Thyroid gland (tissue), 4 donors: Measurements from ENCODE around the gene COL27A1. TPM values are rescaled to one million over a fixed set of nuclear protein-coding genes. Genes with fewer than 3 reads are reported as not detected.

Source experiments
- DNase-seq, 2 donors: peaks; one replicate each; pipeline ENCODE4 v3.0.0-alpha.2; 2019
- H3K27ac ChIP-seq, 3 donors: fragments of 200-600 bp; sonication (generic); 1 replicate in 2 of 3; 2 replicates in 1 of 3; pipeline ENCODE4 v1.5.1; 2016 to 2019; ENCODE audit warnings: mild to moderate bottlenecking in 1 of 3, moderate library complexity in 1 of 3
- H3K27me3 ChIP-seq: fragments of 200-600 bp; sonication (generic); one replicate; pipeline ENCODE4 v1.5.1; 2019
- H3K36me3 ChIP-seq, 2 donors: fragments of 200-600 bp; sonication (generic); one replicate each; pipeline ENCODE4 v1.5.1; 2016 to 2019
- H3K4me1 ChIP-seq, 2 donors: fragments of 200-600 bp; sonication (generic); one replicate each; pipeline ENCODE4 v1.5.1; 2017 to 2019
- H3K4me3 ChIP-seq, 3 donors: fragments of 200-600 bp; sonication (generic); replicated peaks in 1 of 3; 1 replicate in 2 of 3; 2 replicates in 1 of 3; pipeline ENCODE4 v1.5.1; 2016; ENCODE audit warnings: mild to moderate bottlenecking in 1 of 3
- H3K9me3 ChIP-seq: fragments of 200-600 bp; sonication (generic); one replicate; pipeline ENCODE4 v1.5.1; 2017
- CTCF ChIP-seq, 6 experiments: fragments of 200-600 bp in 3 of 6; fragments of 450-650 bp in 3 of 6; sonication (generic) in 3 of 6; IDR thresholded peaks; one replicate each; pipeline ENCODE4 v1.5.1; 2016 to 2019; ENCODE audit warnings: antibody characterized with exemption in 6 of 6, mild to moderate bottlenecking in 2 of 6, inconsistent platforms in 1 of 6, moderate library complexity in 1 of 6
- POLR2A ChIP-seq, 2 donors: fragments of 450-650 bp; IDR thresholded peaks; one replicate each; pipeline ENCODE4 v1.6.1; 2017; ENCODE audit warnings: antibody characterized with exemption in 2 of 2, mild to moderate bottlenecking in 2 of 2, moderate library complexity in 1 of 2
- WGBS, 2 donors: methylation state at CpG; one replicate each; pipeline ENCODE4 v1.1.5; 2017; 5-methylcytosine and 5-hydroxymethylcytosine counted together
- intact Hi-C: fragments of 100-400 bp; cut with DNase I; formaldehyde crosslinking; loops from one replicate; pipeline ENCODE4 v1.15.1; 2023
- total RNA-seq, 4 donors: library from RNA; depleted of rRNA; stranded (reverse); fragments of >200 nt; gene quantifications; one replicate each; pipeline ENCODE4 v1.2.3, GENCODE V29; 2016

The COL27A1 gene
- total RNA-seq, 4 donors from 2014 or later: 6.7 to 32.5 (median 10.6) TPM

DNA sequence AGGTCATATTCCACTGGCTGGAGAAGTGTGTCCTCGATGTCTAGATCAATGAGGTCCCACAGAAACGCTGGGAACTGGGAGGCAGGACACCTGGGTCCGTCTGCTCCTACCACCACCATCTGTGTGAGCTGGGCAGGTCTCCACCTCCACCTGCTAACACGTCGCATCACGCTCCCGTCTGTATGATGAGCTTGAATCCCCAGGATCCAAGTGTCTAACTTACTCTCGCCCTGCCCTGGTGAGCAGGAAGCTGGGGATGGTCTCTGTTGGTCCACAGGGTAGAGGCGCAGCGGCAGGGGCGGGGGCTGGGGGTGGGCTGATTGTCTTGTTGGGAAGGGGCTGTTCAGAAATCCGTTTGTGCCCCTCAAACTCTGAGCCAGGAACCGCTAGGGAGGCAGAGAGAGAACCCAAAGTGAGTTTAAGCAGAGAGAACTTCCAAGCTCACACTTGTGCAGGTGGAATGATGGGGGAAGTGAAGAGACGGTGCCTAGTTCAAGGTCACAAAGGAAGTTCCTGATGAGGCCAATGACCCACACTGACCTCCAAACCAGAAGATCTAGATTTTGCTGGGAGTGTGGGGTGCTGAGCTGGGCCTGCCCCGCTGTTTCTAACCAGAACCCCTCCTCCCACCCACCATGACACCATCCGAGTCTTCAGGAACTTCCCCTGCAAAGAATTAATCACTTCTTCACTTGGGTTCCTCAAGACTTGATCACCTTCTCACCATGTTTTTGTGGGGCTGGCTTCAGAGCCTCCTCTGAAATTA lies 195.5 kb downstream of the COL27A1 start:
- no peak for TF ChIP-seq POLR2A (IDR thresholded peaks at IDR 0.05)
- TF ChIP-seq CTCF (IDR thresholded peaks at IDR 0.05): no peak
- H3K4me3 ChIP-seq: no peak overlapping the region
- H3K36me3 ChIP-seq: peaks cover 25 to 54% of the 10 kb centered on the region in 2 donors
- no peaks in the 10 kb centered on the region for H3K27me3 ChIP-seq
- no peak overlapping the region for H3K27ac ChIP-seq
- peaks cover 0 to 12% of the 10 kb centered on the region in 2 donors for H3K4me1 ChIP-seq
- no peak for DNase-seq
- 94 to 96% methylated on average over 16 of the region's 16 CpGs for WGBS, 2 donors
- intact Hi-C loops: no loop called here
- H3K9me3 ChIP-seq: no peaks in the 10 kb centered on the region

- Histone ChIP-seq H3K27ac (no peak overlapping the region), H3K27me3 (no peaks in the 10 kb centered on the region), H3K9me3 (no peaks in the 10 kb centered on the region), H3K36me3 (peaks cover 18 to 58% of the 10 kb centered on the region in 2 donors), H3K4me3 (no peak overlapping the region), H3K4me1 (peaks cover 0 to 12% of the 10 kb centered on the region in 2 donors)
- intact Hi-C loops: no loop called here
- 87 to 93% methylated on average over 4 of the region's 4 CpGs for WGBS, 2 donors
- TF ChIP-seq POLR2A (IDR thresholded peaks at IDR 0.05) (no peak), CTCF (IDR thresholded peaks at IDR 0.05) (no peak)
- DNase-seq: no peak
Measured at GRCh38 chr9:114351932-114352331, 196.6 kb downstream of the COL27A1 start.

- Histone ChIP-seq H3K4me1 (no peaks in the 10 kb centered on the region), H3K27ac (no peak overlapping the region), H3K27me3 (no peaks in the 10 kb centered on the region), H3K36me3 (peaks cover 31 to 64% of the 10 kb centered on the region in 2 donors), H3K4me3 (no peak overlapping the region), H3K9me3 (no peaks in the 10 kb centered on the region)
- DNase-seq: no peak
- WGBS, 2 donors: 92 to 96% methylated on average over 6 of the region's 6 CpGs
- TF ChIP-seq CTCF (IDR thresholded peaks at IDR 0.05) (no peak), POLR2A (IDR thresholded peaks at IDR 0.05) (no peak)
- intact Hi-C loops: no loop called here
Measured at GRCh38 chr9:114355821-114356220, 200.5 kb downstream of the COL27A1 start.

DNA sequence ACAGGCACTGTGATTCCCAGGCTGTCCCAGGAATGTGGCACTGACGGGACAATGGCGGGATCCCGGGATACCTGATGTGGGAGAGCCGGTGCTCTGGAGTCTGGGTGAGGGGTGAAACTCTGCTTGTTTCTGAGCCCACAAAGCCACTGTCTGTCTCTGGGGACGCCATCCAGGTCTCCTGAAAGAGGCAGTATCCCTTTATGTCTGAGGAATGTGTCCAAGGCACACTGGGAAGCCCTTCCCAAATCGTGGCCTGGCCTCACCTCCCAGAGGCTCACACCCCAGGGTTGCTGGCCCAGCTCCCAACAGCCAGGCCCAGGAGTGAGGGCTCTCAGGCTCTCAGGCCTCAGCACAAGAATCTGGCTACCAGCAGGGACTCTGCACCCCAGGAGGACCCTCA lies 201.5 kb downstream of the COL27A1 start:
- no peak for TF ChIP-seq CTCF (IDR thresholded peaks at IDR 0.05)
- TF ChIP-seq POLR2A (IDR thresholded peaks at IDR 0.05): no peak
- no peaks in the 10 kb centered on the region for H3K9me3 ChIP-seq
- 86 to 100% methylated on average over 5 to 6 of the region's 6 CpGs for WGBS, 2 donors
- no peak overlapping the region for H3K27ac ChIP-seq
- H3K4me3 ChIP-seq: no peak overlapping the region
- peaks cover 41 to 72% of the 10 kb centered on the region in 2 donors for H3K36me3 ChIP-seq
- no peaks in the 10 kb centered on the region for H3K4me1 ChIP-seq
- no peaks in the 10 kb centered on the region for H3K27me3 ChIP-seq
- DNase-seq: no peak
- intact Hi-C loops: no loop called here

- DNase-seq: no peak
- no peaks in the 10 kb centered on the region for H3K9me3 ChIP-seq
- H3K27me3 ChIP-seq: no peaks in the 10 kb centered on the region
- H3K4me1 ChIP-seq: no peaks in the 10 kb centered on the region
- 86 to 95% methylated on average over 6 of the region's 6 CpGs for WGBS, 2 donors
- H3K27ac ChIP-seq: no peak overlapping the region
- no peak overlapping the region for H3K4me3 ChIP-seq
- intact Hi-C loops: no loop called here
- peaks cover 46 to 78% of the 10 kb centered on the region in 2 donors for H3K36me3 ChIP-seq
- TF ChIP-seq POLR2A (IDR thresholded peaks at IDR 0.05): no peak
- TF ChIP-seq CTCF (IDR thresholded peaks at IDR 0.05): no peak
Measured at GRCh38 chr9:114357360-114357759, 202.0 kb downstream of the COL27A1 start.
